GM12878 (cell line): ENCODE results near the gene ARL11. TPM values are rescaled to one million over a fixed set of nuclear protein-coding genes. Genes with fewer than 3 reads are reported as not detected.

Experiments used
- ATAC-seq: fragments of 200-7000 bp; cut with Tn5 transposase; 3 replicates; pipeline ENCODE4 v1.9.1; 2020; ENCODE audit warnings: mild to moderate bottlenecking, moderate library complexity
- BruUV-seq: library from RNA; stranded (reverse); fragments of 400-500 nt; replicated peaks from 2 replicates; lab custom pipeline; 2021; lab: Mats Ljungman, UMichigan
- CTCF ChIA-PET: fragments of 300-600 bp; sonication (Branson Sonifier 250); formaldehyde crosslinking; extraction: SDS; loops from one replicate; lab custom pipeline; 2021; ENCODE audit warnings: inconsistent platforms; lab: Yijun Ruan, JAX
- POLR2A ChIA-PET: fragments of 350-600 bp; formaldehyde crosslinking; extraction: SDS; loops from one replicate; lab custom pipeline; 2021; ENCODE audit warnings: inconsistent platforms; lab: Charles Lee
- RAD21 ChIA-PET: fragments of 300-600 bp; sonication (Branson Sonifier 250); formaldehyde crosslinking; loops from one replicate; lab custom pipeline; 2023; ENCODE audit warnings: antibody characterized with exemption; ENCODE audit not compliant: unreplicated experiment; lab: Charles Lee
- SMC1A ChIA-PET: fragments of 300-600 bp; sonication (Branson Sonifier 250); formaldehyde crosslinking; loops from one replicate; lab custom pipeline; 2023; ENCODE audit not compliant: unreplicated experiment, uncharacterized antibody; lab: Charles Lee
- DNase-seq: peaks from one replicate; pipeline ENCODE4 v3.0.0-alpha.2; 2011; ENCODE audit warnings: low read depth, low spot score
- FAIRE-seq: peaks from 3 replicates; lab custom pipeline; 2011; peaks lifted over from hg19 to GRCh38; lab: Jason Lieb, UNC
- H2AFZ ChIP-seq: 2 replicates; pipeline ENCODE4 v1.6.0; 2011; ENCODE audit warnings: low read depth, low read length, control low read depth; ENCODE audit not compliant: control insufficient read depth
- H3K27ac ChIP-seq: 2 replicates; pipeline ENCODE4 v1.5.1; 2011; ENCODE audit warnings: control low read depth; ENCODE audit not compliant: control insufficient read depth, insufficient read depth
- H3K27me3 ChIP-seq, 2 experiments: replicated peaks in 1 of 2; 2 replicates each; pipeline versions ENCODE4 v1.6.0 to v1.6.1; 2011; ENCODE audit warnings: low read length in 1 of 2; ENCODE audit not compliant: control insufficient read depth in 2 of 2, insufficient read depth in 2 of 2
- H3K36me3 ChIP-seq, 2 experiments: 2 replicates each; pipeline ENCODE4 v1.5.1; 2011; ENCODE audit warnings: low read length in 1 of 2; ENCODE audit not compliant: control insufficient read depth in 2 of 2, insufficient read depth in 2 of 2
- H3K4me1 ChIP-seq: 2 replicates; pipeline ENCODE4 v1.6.1; 2011; ENCODE audit warnings: mild to moderate bottlenecking, low read length, moderate library complexity, mixed read lengths; ENCODE audit not compliant: control insufficient read depth, insufficient read depth
- H3K4me2 ChIP-seq: 2 replicates; pipeline ENCODE4 v1.6.0; 2011; ENCODE audit warnings: control low read depth; ENCODE audit not compliant: control insufficient read depth, insufficient read depth
- H3K4me3 ChIP-seq: fragments of 200-600 bp; sonication (generic); 2 replicates; pipeline ENCODE4 v1.5.1; 2016
- H3K79me2 ChIP-seq: 2 replicates; pipeline ENCODE4 v1.6.0; 2011; ENCODE audit warnings: low read length; ENCODE audit not compliant: control insufficient read depth, insufficient read depth
- H3K9ac ChIP-seq: 2 replicates; pipeline ENCODE4 v1.8.0; 2011; ENCODE audit warnings: low read length, control low read depth, mixed read lengths; ENCODE audit not compliant: control insufficient read depth, insufficient read depth
- H3K9me3 ChIP-seq: replicated peaks from 3 replicates; pipeline ENCODE4 v1.5.1; 2011; ENCODE audit warnings: mild to moderate bottlenecking, low read length; ENCODE audit not compliant: control insufficient read depth, insufficient read depth
- H4K20me1 ChIP-seq: 2 replicates; pipeline ENCODE4 v1.6.0; 2011; ENCODE audit not compliant: control insufficient read depth, insufficient read depth
- ASH2L ChIP-seq: fragments of 300-600, 200-600 bp; sonication (generic); IDR thresholded peaks from 2 replicates; pipeline ENCODE4 v1.6.1; 2017; ENCODE audit warnings: low read depth, mild to moderate bottlenecking, borderline replicate concordance
- BRCA1 ChIP-seq: IDR thresholded peaks from 2 replicates; pipeline ENCODE4 v1.6.1; 2011; ENCODE audit warnings: low read depth, low read length, improper control_type of control experiment
- CBFB ChIP-seq: IDR thresholded peaks from 2 replicates; pipeline ENCODE4 v1.6.1; 2016; ENCODE audit warnings: antibody characterized with exemption, low read depth
- CREM ChIP-seq: IDR thresholded peaks from 2 replicates; pipeline ENCODE4 v1.6.1; 2014; ENCODE audit warnings: antibody characterized with exemption, low read depth
- ETV6 ChIP-seq, 2 experiments: fragments of 450-650 bp in 1 of 2; IDR thresholded peaks in 1 of 2; conservative IDR thresholded peaks in 1 of 2; 2 replicates each; pipeline ENCODE4 v1.6.1; 2014; ENCODE audit warnings: antibody characterized with exemption in 1 of 2, borderline replicate concordance in 1 of 2, low read depth in 1 of 2, mild to moderate bottlenecking in 1 of 2, moderate library complexity in 1 of 2
- GABPA ChIP-seq: IDR thresholded peaks from 2 replicates; pipeline ENCODE4 v1.6.1; 2014; ENCODE audit warnings: antibody characterized with exemption, low read depth, mild to moderate bottlenecking, inconsistent platforms
- HSF1 ChIP-seq: fragments of 150-350 bp; IDR thresholded peaks from 2 replicates; pipeline ENCODE4 v1.6.1; 2014; ENCODE audit warnings: mild to moderate bottlenecking, low read depth, low read length
- IKZF2 ChIP-seq, 2 experiments: fragments of 450-650 bp; IDR thresholded peaks; 2 replicates each; pipeline ENCODE4 v1.6.1; 2017; ENCODE audit warnings: mild to moderate bottlenecking in 2 of 2, moderate library complexity in 2 of 2
- MAX ChIP-seq: IDR thresholded peaks from 2 replicates; pipeline ENCODE4 v1.6.1; 2012; ENCODE audit warnings: low read depth, low read length, improper control_type of control experiment
- MEF2B ChIP-seq: fragments of 450-650 bp; IDR thresholded peaks from 2 replicates; pipeline ENCODE4 v1.6.1; 2018; ENCODE audit warnings: mild to moderate bottlenecking, moderate library complexity; ENCODE audit not compliant: partially characterized antibody, poor library complexity, severe bottlenecking
- NFYB ChIP-seq: IDR thresholded peaks from 2 replicates; pipeline ENCODE4 v1.6.1; 2011; ENCODE audit warnings: low read depth, mild to moderate bottlenecking, low read length, improper control_type of control experiment, moderate library complexity; ENCODE audit not compliant: insufficient read depth
- PBX3 ChIP-seq: IDR thresholded peaks from 2 replicates; pipeline ENCODE4 v1.6.1; 2011; ENCODE audit warnings: mild to moderate bottlenecking, low read depth, low read length, moderate library complexity; ENCODE audit not compliant: insufficient replicate concordance
- RB1 ChIP-seq: fragments of 450-650 bp; formaldehyde crosslinking; IDR thresholded peaks from 2 replicates; pipeline ENCODE4 v1.6.1; 2017; ENCODE audit warnings: mild to moderate bottlenecking, borderline replicate concordance
- SMAD1 ChIP-seq: fragments of 450-650 bp; IDR thresholded peaks from 2 replicates; pipeline ENCODE4 v1.6.1; 2018; ENCODE audit warnings: mild to moderate bottlenecking, low read depth; ENCODE audit not compliant: partially characterized antibody
- TCF12 ChIP-seq: IDR thresholded peaks from 2 replicates; pipeline ENCODE4 v1.6.1; 2011; ENCODE audit warnings: low read depth, mild to moderate bottlenecking, low read length
- YBX1 ChIP-seq: fragments of 450-650 bp; IDR thresholded peaks from 2 replicates; pipeline ENCODE4 v1.6.1; 2016; ENCODE audit warnings: antibody characterized with exemption
- ZNF24 ChIP-seq: fragments of 450-650 bp; IDR thresholded peaks from 2 replicates; pipeline ENCODE4 v1.6.1; 2017; ENCODE audit warnings: antibody characterized with exemption, mild to moderate bottlenecking
- WGBS: methylation state at CpG from one replicate; pipeline ENCODE4 v1.1.6; 2016; ENCODE audit warnings: low lambda C conversion rate; ENCODE audit not compliant: insufficient replicate concordance, insufficient coverage; ENCODE audit errors: missing lambda C conversion rate; 5-methylcytosine and 5-hydroxymethylcytosine counted together
- in situ Hi-C: fragments of 300-500 bp; cut with MboI; formaldehyde crosslinking; loops from 9 replicates; pipeline ENCODE4 v1.14.3; 2018; ENCODE audit warnings: mixed read lengths
- intact Hi-C: fragments of 100-400 bp; cut with micrococcal nuclease; formaldehyde crosslinking; loops from one replicate; pipeline ENCODE4 v1.14.2; 2022; ENCODE audit not compliant: unreplicated experiment
- polyA plus RNA-seq, 11 experiments: library from polyadenylated mRNA; depleted of rRNA in 4 of 11; unstranded in 6 of 11; stranded (reverse) in 5 of 11; fragments of >200 nt; fragmentation: Nextera tagmentation in 4 of 11; fragmentation: Illumina TruSeq in 1 of 11; extraction: Ambion mirVana in 4 of 11; extraction: Trizol in 1 of 11; gene quantifications; 1 replicate in 1 of 11; 2 replicates in 10 of 11; pipeline versions ENCODE4 v1.2.1 to v1.2.3, GENCODE V29; 2011 to 2016; ENCODE audit warnings: inconsistent platforms in 2 of 11, missing spikeins in 2 of 11, low read depth in 1 of 11
- total RNA-seq, 4 experiments: library from RNA; depleted of rRNA in 3 of 4; stranded (reverse); fragments of >200 nt in 3 of 4; fragmentation: Illumina TruSeq in 1 of 4; extraction: Trizol in 1 of 4; gene quantifications; 2 replicates each; pipeline versions ENCODE4 v1.2.1 to v1.2.3, GENCODE V29; 2013 to 2021
- TF ChIP-seq, protein P1 (sequence below): IDR thresholded peaks from 2 replicates; pipeline ENCODE4 v1.6.1; 2011; ENCODE audit warnings: borderline replicate concordance, low read depth, mild to moderate bottlenecking, moderate library complexity, low read length; ENCODE audit not compliant: insufficient read depth, poor library complexity, severe bottlenecking

Gene ARL11
- total and polyA plus RNA-seq, 10 of the 15 experiments (the other 5 are each of a cell fraction or from before 2014, with no cell fraction given) = 2.0 to 7.2 (median 4.4) TPM

DNA sequence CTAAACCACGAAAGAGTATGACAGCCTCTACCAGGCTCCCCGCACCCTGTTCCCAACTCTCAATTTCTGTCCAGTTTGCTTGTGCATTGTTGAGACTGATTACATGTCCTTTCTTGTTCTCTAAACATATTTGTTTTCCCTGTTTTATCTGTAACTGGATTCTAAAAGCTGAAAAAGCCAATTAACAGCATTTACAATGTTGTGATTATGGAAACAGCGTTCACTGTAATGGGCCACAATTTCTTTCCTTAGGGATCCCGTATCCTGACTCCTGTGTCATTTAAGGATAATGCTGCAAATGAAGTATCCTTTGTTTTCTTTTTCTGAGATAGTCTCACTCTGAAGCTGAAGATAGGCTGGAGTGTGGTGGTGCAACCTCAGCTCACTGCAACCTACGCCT, 42.5 kb downstream of the ARL11 start:
- Histone ChIP-seq H3K79me2 (no peaks in the 10 kb centered on the region), H3K4me3 (no peak overlapping the region), H3K4me1 (no peaks in the 10 kb centered on the region), H2AFZ (no peak overlapping the region), H3K27me3 (no peaks in the 10 kb centered on the region), H3K27ac (no peak overlapping the region), H3K9me3 (no peaks in the 10 kb centered on the region), H4K20me1 (no peaks in the 10 kb centered on the region), H3K4me2 (no peak overlapping the region), H3K36me3 (peaks cover 0 to 3% of the 10 kb centered on the region in 2 experiments; a peak in 3 of 4 replicates), H3K9ac (no peak overlapping the region)
- no TSS peak for BruUV-seq
- intact Hi-C loops = no loop called here
- SMC1A ChIA-PET = interaction anchor here (0.8 to 5.8 kb wide), 11 partner anchors 9 to 307 kb away, joined by 3 to 45 read pairs (median 3); partner anchors contain the start of genes EBPL and KPNA3
- in situ Hi-C loops = loop anchor here (25.0 kb wide), 1 partner anchor 1391 kb away; no protein-coding TSS in a partner anchor
- POLR2A ChIA-PET = no interaction called here
- ATAC-seq (no peak), DNase-seq (no peak), FAIRE-seq (no peak)
- CTCF ChIA-PET = interaction anchor here (0.8 to 4.4 kb wide), 20 partner anchors 9 to 1130 kb away, joined by 3 to 53 read pairs (median 4); partner anchors contain the start of genes EBPL, KPNA3 and SPRYD7
- 97% methylated on average over 5 of the region's 5 CpGs for WGBS
- RAD21 ChIA-PET = interaction anchor here (0.8 to 2.0 kb wide), 6 partner anchors 120 to 1398 kb away, joined by 3 to 13 read pairs (median 3); partner anchors contain the start of gene KPNA3
- TF ChIP-seq PBX3 (no peak), ASH2L (no peak), IKZF2 (IDR thresholded peaks at IDR 0.05) (no peak), RB1 (no peak), MAX (no peak), NFYB (no peak), ETV6 (conservative IDR thresholded peaks at IDR 0.05 in 1 of 2, IDR thresholded peaks at IDR 0.05 in 1 of 2; ENCODE audit: borderline replicate concordance in 1 of 2, low read depth in 1 of 2) (no peak), CBFB (no peak), MEF2B (no peak), BRCA1 (no peak), HSF1 (no peak), GABPA (no peak), SMAD1 (no peak), ZNF24 (no peak), CREM (no peak), YBX1 (no peak), TCF12 (no peak)
- TF ChIP-seq, protein P1, sequence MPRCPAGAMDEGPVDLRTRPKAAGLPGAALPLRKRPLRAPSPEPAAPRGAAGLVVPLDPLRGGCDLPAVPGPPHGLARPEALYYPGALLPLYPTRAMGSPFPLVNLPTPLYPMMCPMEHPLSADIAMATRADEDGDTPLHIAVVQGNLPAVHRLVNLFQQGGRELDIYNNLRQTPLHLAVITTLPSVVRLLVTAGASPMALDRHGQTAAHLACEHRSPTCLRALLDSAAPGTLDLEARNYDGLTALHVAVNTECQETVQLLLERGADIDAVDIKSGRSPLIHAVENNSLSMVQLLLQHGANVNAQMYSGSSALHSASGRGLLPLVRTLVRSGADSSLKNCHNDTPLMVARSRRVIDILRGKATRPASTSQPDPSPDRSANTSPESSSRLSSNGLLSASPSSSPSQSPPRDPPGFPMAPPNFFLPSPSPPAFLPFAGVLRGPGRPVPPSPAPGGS = no peak
